HL-60 (cell line): Measurements from ENCODE around the gene GATD1.

Experiments
- DNase-seq, 2 experiments: peaks; one replicate each; pipeline ENCODE4 v3.0.0-alpha.2; 2010 to 2020; ENCODE audit warnings: low read depth in 1 of 2, low spot score in 1 of 2
- H3K27ac ChIP-seq: fragments of 250-450 bp; sonication (Bioruptor Pico); replicated peaks from 2 replicates; pipeline ENCODE4 v1.5.1; 2020; ENCODE audit warnings: mild to moderate bottlenecking, moderate library complexity
- H3K27me3 ChIP-seq: fragments of 250-450 bp; sonication (Bioruptor Pico); 2 replicates; pipeline ENCODE4 v1.5.1; 2021; ENCODE audit warnings: mild to moderate bottlenecking, moderate library complexity; ENCODE audit not compliant: insufficient read depth, poor library complexity, severe bottlenecking
- H3K4me3 ChIP-seq: replicated peaks from 2 replicates; pipeline ENCODE4 v1.5.1; 2011; ENCODE audit warnings: mild to moderate bottlenecking, control low read depth, low read length; ENCODE audit not compliant: insufficient read depth
- GABPA ChIP-seq: IDR thresholded peaks from 2 replicates; pipeline ENCODE4 v1.6.1; 2012; ENCODE audit warnings: low read depth
- POLR2AphosphoS5 ChIP-seq: IDR thresholded peaks from 2 replicates; pipeline ENCODE4 v1.6.1; 2012; ENCODE audit warnings: low read depth
- SPI1 ChIP-seq: IDR thresholded peaks from 2 replicates; pipeline ENCODE4 v1.6.1; 2012; ENCODE audit warnings: low read depth, mild to moderate bottlenecking, borderline replicate concordance
- TF ChIP-seq, protein P1 (sequence below): IDR thresholded peaks from one replicate; pipeline ENCODE4 v1.5.1; 2011; ENCODE audit warnings: low read length, control low read depth, inconsistent platforms; ENCODE audit not compliant: insufficient read depth
- TF ChIP-seq, protein P2 (sequence below): IDR thresholded peaks from 2 replicates; pipeline ENCODE4 v1.6.1; 2012; ENCODE audit warnings: low read depth; ENCODE audit not compliant: insufficient replicate concordance

GATD1 gene

DNA sequence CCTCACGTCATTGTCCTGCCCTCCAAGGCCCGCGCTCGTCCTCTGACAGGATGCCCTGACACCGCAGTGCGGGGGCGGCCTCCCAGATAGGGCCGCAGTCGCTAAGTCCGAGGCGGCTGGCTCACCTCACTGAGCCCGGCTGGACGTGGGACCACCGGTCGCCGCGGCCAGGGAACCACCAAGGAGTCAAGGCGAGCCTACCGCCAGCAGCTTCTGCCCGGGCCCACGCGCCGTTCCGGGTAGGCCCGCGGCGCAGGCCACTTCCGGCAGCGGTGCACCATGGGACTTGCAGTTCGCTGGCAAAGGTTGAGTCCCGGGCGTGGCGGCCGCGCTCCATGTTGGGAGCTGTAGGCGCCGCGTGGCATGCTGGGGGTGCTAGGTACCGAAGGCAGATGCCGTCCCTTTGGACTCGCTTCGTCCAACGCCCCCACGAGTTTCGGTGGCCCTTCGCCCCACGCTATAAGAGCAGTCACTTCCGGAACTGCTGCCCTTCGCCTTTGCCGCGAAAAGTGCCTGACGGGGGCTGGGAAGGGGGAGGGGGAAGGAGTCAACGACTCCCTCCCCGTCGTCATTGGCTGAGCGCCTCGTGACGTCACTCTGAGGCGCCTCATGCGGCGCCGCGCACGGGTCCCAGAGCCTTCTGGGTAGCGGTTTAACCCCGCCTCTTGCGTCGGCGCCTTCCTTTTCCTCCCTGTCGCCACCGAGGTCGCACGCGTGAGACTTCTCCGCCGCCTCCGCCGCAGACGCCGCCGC, 32.2 kb upstream of the GATD1 start, which contains the start of gene RPLP2:
TSS of gene RPLP2 (plus strand) at position 681 of the 753 bp plus-strand sequence. CDS start 268 bp downstream, outside the sequence.
- no peaks in the 10 kb centered on the region for H3K27me3 ChIP-seq
- H3K4me3 ChIP-seq, result peak within 1 kb of the TSS; percentile 72
- H3K27ac ChIP-seq, result peak within 1 kb of the TSS; percentile 100
- DNase-seq, result peak; percentile 97 to 98
- peak; percentile 75 for TF ChIP-seq POLR2AphosphoS5
- TF ChIP-seq, protein P1, sequence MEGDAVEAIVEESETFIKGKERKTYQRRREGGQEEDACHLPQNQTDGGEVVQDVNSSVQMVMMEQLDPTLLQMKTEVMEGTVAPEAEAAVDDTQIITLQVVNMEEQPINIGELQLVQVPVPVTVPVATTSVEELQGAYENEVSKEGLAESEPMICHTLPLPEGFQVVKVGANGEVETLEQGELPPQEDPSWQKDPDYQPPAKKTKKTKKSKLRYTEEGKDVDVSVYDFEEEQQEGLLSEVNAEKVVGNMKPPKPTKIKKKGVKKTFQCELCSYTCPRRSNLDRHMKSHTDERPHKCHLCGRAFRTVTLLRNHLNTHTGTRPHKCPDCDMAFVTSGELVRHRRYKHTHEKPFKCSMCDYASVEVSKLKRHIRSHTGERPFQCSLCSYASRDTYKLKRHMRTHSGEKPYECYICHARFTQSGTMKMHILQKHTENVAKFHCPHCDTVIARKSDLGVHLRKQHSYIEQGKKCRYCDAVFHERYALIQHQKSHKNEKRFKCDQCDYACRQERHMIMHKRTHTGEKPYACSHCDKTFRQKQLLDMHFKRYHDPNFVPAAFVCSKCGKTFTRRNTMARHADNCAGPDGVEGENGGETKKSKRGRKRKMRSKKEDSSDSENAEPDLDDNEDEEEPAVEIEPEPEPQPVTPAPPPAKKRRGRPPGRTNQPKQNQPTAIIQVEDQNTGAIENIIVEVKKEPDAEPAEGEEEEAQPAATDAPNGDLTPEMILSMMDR, result no peak
- peak; percentile 14; the same call in 1 of the 2 replicates for TF ChIP-seq SPI1
- TF ChIP-seq, protein P2, sequence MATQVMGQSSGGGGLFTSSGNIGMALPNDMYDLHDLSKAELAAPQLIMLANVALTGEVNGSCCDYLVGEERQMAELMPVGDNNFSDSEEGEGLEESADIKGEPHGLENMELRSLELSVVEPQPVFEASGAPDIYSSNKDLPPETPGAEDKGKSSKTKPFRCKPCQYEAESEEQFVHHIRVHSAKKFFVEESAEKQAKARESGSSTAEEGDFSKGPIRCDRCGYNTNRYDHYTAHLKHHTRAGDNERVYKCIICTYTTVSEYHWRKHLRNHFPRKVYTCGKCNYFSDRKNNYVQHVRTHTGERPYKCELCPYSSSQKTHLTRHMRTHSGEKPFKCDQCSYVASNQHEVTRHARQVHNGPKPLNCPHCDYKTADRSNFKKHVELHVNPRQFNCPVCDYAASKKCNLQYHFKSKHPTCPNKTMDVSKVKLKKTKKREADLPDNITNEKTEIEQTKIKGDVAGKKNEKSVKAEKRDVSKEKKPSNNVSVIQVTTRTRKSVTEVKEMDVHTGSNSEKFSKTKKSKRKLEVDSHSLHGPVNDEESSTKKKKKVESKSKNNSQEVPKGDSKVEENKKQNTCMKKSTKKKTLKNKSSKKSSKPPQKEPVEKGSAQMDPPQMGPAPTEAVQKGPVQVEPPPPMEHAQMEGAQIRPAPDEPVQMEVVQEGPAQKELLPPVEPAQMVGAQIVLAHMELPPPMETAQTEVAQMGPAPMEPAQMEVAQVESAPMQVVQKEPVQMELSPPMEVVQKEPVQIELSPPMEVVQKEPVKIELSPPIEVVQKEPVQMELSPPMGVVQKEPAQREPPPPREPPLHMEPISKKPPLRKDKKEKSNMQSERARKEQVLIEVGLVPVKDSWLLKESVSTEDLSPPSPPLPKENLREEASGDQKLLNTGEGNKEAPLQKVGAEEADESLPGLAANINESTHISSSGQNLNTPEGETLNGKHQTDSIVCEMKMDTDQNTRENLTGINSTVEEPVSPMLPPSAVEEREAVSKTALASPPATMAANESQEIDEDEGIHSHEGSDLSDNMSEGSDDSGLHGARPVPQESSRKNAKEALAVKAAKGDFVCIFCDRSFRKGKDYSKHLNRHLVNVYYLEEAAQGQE, result peak; percentile 73
- peak; percentile 90 for TF ChIP-seq GABPA

DNA sequence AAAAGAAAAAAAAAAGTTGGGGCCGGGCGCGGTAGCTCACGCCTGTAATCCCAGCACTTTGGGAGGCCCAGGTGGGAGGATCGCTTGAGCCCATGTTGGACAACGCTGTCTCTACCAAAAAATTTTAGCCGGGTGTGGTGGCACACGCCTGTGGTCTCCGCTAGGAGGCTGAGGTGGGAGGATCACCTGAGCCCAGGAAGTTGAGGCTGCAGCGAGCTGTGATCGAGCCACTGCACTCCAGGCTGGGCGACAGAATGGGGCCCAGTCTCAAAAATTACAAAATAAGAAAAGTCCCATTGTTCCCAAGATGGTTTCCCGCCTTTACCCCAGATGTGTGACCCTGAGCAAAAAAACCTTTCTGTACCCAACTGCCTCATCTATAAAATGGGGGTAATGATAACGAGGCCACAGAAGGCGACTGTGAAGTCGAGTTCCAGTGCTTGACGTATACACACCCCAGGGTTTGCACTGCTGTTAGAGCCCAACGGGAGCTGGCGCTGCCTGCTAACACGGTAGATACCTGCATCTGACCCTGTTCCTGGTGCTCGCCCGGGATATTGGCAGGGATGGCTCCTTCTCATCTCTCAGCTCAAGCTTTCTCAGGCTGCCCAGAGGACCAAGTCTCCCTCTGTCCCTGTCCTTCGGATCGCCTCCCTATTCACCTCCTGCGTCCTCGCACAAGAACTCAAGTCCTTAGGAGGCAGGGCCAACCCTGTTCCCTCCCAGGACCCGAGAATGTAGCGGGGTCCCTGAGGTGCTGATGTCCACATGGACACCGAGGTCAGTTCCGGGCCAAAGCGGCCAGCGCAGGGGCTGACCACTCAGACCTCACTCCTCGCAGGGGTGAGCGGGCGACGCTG, 31.4 kb upstream of the GATD1 start:
- Histone ChIP-seq H3K27ac (peak overlapping the region; percentile 100), H3K27me3 (no peaks in the 10 kb centered on the region), H3K4me3 (peak overlapping the region; percentile 72)
- peak in 1 of 2 experiments; percentile 60 for DNase-seq
- no peak for TF ChIP-seq POLR2AphosphoS5
- TF ChIP-seq, protein P1, result no peak
- no peak for TF ChIP-seq SPI1
- no peak for TF ChIP-seq GABPA

DNA sequence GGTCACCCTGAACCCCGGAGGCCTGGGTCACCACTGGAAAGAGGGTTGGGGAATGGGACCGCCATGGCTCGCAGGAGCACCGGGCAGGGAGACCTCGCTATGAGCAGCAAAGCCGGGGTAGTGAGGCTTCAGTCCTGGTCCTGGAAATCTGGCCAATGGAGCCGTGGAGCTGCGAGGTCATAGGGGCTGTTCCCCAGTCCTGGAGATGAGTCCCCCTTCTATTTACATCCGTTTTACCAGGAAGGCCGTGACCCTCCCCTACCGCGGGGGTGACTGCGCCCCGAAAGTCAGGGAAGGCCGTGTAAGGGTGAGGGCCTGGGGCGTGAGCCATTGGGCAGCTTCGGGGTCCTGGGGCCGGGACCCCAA, 27.3 kb upstream of the GATD1 start:
- Histone ChIP-seq H3K27ac (peak overlapping the region; percentile 87), H3K27me3 (no peaks in the 10 kb centered on the region), H3K4me3 (peak overlapping the region; percentile 66)
- no peak for TF ChIP-seq SPI1
- TF ChIP-seq, protein P1, result no peak
- no peak for TF ChIP-seq GABPA
- TF ChIP-seq, protein P2, result no peak
- no peak for TF ChIP-seq POLR2AphosphoS5
- DNase-seq, result no peak
